ENCODE measurements around the gene LINGO3.
"Not testable (repeated sequence)": the region's sequence is repeated elsewhere in the genome, so short reads cannot be mapped to it uniquely, and the experiment has no call there.

LINGO3 gene

DNA sequence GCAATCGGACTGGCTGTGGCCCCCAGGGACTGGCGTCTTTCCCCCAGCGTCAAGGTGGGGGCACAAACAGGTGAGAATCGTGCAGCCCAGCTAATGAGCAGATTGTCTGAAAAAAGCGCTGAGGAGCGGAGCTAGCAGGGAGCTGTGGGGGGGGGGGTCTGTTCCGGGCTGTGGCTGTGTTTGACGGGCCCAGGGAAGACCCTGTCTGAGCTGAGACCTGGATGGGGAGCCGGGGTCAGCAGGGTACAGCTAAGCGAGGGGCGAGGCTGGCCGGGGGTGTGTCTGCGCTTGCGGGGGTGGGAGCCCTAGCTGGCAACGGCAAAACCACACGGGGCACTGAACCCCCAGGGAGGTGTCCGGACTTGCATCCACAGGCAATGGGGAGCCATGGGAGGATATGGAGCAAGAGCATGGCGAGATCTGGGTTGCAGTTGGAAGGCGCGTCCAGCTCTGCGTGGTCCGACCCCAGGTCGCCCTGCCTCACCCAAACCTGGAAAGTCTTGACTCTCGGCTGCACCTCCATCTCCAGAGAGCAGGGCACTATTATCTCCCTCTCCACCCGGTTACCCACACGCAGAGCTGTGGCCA, 4.6 kb downstream of the LINGO3 start:
- no peak for DNase-seq

DNA sequence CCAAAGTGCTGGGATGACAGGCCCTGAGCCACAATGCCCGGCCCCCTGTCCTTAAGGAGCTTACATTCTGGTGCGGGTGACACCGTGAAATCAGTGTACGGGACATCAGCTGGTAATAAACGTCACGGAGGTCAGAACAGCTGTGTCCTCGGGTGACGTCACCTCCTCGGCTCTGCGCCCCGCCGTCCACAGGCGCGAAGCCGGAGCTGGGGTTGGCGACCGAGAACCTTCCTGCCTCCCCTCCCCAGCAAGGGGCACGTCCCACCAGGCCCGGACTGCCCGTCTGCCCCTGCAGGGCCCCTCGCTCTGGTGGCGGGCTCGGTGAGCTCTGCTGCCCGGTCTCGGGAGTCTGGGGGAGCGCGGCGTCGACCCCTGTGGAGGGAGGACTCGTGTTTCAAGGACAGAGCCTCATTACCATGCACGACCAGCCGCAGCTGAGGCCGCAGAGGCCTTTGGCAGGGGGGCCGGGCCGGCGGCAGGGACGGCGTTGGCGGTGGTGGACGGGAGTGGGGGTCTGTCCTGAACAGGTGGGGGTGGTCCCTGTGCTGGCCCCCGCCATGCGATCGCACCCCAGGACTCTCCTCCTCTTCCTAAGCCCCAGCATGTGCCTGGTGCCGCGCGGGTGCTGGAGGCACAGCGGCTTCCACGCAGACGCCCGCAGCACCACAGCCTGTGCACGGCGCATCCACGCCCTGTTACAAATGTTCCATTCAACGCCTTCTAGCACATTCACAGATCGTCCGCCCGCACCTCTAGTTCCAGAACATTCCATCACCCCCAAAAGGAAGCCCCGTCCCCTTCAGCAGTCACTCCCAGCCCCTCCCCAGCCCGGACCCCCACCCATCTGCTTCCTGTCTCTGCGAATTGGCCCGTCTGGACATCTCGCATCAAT, 5.4 kb downstream of the LINGO3 start:
- no peak for DNase-seq

DNA sequence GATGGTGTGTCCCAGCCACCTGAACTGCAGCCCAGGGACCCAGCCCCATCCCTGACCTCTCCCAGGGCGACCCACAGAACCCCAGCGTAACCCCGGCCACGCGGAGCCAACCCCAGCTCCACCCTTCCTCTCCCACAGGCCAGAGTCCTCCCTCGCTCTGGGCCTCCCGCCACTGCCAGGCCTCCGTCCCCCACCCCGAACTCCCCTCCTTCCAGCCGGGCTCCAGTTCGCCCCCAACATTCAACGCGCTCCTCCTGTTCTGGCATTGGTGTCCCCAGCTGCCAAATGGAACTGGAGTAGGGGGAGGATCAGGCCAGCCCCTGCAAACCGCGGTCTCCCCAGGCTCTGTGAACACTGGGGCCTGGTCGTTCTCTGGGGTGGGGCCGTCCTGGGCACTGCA, 7.4 kb downstream of the LINGO3 start:
- DNase-seq: no peak

DNA sequence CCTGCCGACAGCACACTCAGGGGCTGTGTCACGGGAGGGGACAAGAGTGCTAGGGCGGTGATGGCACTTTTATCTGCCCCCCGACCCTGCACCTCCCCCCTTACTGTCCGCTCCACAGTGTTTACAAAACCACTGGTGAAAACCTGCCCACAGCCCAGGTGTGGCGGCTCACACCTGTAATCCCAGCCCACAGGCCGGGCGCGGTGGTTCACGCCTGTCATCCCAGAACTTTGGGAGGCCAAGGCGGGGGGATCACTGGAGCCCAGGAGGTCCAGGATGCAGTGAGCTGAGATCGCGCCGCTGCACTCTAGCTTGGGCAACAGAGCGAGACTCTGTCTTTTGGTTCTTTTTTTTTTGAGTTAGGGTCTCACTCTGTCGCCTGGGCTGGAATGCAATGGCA, 11.8 kb downstream of the LINGO3 start:
- DNase-seq: no peak

DNA sequence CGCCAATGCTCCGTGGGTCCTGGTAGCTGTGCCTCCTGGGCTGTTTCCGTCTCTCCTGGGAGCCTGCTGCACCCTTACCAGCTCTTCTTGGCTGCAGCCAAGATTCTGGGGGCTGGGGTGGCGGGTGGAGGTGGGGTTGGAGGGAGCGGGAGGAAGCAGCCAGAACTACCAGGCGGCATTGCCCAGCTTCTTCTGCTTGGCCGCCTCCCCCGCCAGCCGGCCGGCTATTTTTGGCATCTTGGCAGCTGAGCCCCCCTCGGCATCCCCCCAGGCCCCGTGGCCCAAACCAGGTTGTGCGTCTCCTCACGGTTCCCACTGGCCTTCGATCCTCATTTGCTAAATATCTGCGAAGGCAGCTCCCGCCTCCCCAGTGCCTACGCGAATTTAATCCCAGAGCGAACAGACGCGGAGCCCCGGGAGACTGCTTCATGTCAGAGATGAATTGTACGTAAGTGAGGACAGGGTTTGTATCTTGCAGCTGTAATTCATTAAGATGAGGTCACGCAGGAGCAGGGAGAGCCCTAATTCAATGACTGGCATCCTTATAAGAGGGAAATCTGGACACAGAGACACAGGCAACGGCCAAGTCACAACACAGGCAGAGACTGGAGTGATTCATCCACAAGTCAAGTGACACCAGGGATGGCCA, 13.1 kb downstream of the LINGO3 start:
- no peak for DNase-seq

DNA sequence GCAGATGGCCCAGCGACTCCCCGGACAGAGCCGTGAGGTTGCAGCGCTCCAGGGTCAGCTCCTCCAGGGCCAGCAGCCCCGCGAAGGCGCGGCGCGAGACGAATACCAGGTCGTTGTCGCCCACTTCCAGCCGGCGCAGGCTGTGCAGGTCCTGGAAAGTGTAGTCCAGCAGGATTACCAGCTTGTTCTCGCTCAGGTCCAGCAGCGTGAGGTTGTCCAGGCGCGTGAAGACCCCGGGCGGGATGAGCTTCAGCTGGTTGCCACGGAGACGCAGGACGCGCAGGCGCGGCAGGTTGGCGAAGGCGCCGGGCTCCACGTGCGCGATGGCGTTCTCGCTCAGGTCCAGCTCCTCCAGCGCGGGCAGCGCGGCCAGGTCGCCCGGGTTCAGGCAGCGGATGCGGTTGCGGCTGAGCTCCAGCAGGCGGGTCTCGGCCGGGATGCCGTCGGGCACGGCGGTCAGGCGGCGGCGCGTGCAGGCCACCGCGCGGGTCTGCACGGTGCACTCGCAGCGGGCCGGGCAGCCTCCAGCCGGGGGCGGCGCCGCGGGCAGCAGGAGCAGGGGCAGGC, 16.7 kb downstream of the LINGO3 start:
- DNase-seq: peak; percentile 71

DNA sequence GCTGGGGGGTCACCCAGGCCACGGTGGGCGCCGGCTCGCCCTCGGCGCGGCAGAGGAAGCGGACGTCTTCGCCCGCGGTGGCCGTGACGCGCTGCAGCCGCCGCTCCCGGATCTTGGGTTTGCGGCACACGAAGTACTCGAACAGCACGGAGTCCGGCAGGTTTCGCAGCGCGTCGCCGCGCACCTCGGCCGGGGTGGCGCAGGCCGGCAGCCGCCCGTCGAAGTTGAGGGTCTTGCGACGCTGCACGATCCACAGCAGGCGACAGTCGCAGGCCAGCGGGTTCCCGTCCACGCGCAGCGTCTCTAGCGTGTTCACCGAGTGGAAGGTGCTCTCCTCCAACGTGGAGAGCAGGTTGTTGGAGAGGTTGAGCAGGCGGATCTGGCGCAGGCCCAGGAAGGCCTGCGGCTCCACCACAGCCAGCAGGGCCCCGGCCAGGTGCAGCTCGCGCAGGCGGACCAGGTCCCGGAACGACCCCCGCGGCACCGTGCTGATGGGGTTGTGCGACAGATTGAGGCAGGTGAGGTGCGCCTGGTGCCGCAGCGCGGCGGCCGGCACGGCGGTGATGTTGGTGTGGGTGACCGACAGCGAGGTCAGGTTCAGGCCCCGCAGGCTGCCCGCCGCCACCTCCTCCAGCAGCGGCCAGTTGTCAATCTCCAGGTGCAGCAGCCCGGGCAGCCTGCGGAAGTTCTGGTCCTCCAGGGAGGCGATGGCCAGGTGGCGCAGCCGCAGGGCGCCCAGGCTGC, 17.3 kb downstream of the LINGO3 start:
- DNase-seq: peak; percentile 73

DNA sequence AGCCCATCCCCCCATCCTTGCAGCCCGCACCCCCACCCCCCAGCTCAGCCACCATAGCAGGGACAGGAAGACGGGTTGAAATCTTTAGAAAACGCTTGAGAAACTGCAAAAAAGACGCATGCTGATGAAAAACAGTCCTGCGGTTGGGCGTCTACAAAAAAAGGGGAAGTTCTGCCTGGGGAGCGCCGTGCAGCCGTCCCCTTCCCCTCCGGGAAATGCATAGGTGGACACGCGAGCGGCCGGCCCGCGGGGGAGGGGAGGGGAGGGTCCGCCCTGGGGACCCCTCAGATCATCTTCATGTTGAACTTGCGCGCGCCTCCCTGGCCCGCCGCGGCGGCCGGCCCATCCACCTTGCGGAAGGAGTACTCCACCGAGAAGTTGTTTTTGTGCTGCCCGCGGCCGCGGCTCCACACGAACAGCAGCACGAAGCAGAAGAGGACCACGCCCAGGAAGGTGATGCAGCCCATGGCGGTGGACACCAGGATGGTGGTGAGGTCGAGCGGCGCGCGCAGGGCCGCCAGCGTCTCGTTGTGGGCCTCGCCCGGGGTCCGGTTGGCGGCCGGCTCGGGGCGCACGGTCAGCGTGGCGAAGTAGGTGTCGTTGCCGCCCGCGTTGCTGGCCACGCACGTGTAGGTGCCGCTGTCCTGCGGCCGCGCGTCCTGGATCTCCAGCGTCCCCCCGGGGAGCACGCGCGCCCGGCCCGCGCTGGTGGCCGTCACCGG, 18.1 kb downstream of the LINGO3 start:
- DNase-seq: no peak

DNA sequence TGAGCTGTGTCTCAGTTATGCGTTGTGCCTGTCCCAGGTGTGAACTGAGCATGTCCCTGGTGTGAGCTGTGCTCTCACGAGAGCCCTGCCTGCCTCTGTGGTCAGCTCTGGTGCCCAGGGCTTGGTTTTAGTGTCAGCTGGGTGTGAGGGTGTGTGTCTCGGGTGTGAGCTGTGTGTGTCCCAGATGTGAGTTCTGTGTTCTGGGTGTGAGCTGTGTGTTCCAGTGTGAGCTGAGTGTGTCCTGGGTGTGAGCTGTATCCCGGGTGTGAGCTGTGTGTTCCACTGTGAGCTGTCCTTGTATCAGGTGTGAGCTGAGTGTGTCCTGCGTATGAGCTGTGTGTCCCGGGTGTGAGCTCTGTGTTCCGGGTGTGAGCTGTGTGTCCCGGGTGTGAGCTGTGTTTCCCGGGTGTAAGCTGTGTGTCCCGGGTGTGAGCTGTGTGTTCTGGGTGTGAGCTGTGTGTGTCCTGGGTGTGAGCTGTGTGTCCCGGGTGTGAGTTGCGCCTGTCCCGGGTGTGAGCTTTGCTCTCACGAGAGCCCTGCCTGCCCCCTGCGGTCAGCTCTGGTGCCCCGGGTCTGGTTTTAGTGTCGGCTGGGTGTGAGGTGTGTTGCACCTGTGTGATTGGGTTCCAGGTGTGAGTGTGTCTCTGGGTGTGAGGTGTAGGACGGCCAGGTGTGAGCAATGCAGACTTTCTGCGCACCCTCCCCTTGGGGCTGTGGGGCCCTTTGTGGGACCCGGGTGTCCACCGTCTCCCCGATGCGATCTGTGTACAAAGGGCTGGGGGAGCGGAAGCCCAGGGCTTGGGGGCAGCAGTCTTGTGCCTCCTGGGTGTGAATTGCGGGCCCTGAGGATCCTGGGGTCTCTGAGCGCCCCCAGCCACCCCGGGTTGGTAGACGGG, 18.9 kb downstream of the LINGO3 start:
- no peak for DNase-seq

DNA sequence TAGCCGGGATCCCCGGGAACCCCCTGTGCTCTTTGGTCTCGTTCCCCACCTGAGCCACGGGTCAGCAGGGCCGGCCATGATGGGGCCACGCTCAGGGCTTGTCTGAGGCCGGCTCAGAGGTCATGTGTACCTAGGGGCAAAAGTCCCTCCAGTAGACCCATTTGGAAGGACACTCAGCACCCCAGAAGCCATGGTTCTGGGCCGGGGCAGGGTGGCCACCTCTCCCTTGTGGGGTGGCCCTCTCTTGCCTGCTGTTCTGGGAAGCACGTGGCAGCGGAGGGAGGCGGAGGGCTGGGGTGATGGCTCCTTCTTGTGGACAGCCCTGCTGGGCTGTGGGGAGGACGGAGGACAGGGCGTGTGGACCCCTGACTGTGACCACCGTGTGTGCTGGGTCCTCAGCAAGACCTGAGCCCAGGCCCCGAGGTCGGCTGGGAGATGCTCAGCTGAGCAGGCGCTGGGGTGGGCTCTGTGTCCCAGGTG, 19.6 kb downstream of the LINGO3 start:
- DNase-seq: no peak

DNA sequence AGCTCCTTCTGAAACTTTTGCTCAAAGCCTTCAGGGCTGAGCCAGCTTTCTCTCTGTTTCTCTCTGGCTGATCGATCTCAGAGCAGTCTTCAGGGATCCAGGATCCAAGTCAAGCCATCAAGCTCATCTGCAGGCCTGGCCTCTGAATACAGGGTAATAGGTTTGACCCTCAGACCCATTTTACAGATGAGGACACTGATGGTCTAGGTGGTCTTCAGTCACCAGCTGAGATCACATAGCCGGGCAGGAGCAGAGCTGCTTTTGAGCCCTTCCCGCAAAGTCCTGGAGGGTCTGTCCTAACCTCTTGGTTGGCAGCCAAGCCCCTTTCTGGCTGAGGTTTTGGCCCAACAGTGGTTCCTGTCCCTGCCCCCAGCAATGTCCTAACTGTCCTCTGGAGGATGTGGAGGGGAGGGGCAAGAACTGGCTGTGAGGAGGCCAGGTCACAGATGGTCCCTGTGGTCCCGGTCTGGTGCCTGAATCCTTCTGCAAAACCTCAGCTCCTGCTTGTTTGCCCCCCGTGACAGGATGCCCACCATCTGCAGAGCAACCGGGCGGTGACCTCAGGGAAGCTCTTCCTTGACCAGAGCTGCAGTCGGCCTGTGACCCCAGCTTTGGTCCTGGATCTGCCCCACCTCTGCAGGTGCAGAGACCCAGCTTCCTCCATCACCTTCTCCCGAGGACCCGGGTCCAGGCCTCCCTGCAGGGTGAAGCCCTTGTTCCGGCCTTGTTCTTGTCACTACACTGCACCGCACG, 20.2 kb downstream of the LINGO3 start:
- DNase-seq: no peak

DNA sequence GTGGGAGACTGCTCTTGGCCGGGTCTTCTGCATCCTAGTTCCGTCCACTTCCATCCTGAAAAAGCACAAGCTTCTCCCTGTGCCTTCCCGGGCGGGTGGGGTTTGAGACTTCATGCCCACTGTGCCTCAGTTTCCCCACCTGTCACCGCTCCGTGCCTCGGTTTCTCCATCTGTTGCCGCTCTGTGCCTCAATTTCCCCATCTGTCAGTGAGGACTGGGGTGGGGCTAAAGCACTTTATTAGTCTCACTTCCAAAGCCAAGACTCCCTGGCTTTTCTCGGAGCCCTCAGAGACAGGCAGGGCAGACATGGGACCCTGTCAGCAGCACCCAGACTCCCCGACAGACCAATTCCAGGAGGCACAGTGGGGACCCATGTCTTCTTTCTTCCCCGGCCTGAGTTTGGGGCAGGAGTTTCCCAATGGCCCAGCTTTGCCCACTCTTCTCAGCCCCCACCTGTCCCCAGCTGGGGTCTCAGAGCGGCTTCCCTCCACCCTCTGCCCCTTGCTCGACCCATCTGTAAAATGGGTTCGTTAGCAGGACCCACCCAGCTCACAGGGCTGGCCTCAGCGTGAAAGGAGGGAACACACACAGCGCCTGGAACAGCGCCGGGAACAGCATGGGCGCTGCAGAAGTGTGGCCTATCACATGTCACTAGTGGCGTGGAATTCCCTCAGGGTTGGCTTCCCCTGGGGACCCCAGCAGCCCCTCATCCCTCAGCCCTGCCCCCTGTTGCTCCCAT, 21.4 kb downstream of the LINGO3 start:
- no peak for DNase-seq

DNA sequence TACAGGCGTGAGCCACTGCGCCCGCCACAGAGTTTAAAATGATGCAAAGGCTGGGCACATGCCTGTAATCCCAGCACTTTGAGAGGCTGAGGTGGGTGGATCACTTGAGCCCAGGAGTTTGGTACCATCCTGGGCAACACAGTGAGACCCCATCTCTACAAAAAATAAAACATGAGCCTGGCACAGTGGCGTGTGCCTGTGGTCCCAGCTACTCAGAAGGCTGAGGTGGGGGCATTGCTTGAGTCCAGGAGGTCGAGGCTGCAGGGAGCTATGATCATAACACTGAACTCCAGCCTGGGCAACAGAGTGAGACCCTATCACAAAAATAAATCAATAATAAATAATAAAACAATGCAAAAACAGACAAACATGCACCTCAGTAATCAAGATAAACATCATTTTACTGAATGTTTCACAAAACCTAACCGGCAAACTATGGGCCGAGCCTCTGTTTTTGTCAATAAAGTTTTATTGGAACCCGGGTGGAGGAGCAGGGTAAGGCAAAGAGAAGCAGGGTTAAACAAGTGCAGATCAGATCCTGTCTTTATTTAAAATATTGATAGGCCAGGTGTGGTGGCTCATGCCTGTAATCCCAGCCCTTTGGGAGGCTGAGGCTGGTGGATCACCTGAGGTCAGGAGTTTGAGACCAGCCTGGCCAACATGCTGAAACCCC, 24.0 kb downstream of the LINGO3 start:
- no peak for DNase-seq

DNA sequence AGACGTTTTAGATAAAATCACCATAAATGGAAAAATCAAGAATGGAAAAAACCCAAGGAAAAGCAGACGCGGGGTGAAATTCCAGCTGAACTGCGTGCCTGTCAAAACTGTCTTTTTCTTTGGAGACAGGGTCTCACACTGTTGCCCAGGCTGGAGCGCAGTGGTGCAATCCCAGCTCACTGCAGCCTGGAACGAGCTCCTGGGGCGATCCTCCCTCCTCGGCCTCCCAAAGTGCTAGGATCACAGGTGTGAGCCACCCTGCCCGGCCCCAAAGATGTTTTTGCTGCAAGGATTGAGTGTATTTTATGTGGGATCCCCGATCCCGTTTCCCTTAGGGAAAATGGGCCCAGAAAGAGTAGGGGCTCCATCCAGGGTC, 25.1 kb downstream of the LINGO3 start:
- DNase-seq: no peak

DNA sequence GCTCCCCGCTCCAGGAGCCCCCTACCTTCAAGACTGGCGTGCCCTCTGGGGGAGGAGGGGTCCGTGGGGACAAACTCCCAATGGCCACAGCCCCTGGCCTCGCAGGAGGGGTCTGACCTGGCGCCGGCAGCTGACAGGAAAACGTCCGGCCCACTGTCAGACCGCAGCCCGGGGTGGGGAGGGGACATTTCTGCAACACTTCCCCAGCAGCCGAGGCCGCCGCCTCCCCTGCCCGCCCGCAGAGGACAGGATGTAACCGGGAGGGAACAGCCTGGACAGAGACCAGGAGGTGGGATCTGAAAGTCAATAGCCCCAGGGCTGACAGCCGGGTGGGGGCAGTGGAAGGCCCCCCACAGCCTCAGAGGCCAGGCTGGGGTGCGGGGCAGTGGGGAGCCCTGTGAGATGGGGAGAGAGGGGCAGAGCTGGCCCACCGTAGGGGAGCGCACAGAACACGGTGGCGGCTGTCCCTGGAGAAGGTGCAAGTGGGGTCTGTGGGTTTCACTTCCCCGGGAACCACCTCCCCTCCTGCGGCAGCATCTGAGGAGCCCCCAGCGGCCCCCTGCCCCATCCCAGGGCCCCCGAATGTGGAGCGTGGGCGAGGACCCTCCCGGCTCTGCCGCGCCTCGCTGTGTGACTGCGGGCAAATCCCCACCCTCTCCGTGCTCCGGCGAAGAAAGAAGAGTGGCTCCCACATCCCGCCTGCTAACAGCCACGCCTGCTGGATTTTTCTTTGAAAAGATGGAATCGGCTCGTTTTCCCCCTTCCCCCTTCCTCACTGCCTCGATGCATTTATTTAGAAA, 25.7 kb downstream of the LINGO3 start, which contains the start of gene PEAK3:
PEAK3 (minus strand) TSS at position 114 of the 800 bp plus-strand sequence. CDS start 1,244 bp downstream, outside the sequence.
- no peak for DNase-seq

DNA sequence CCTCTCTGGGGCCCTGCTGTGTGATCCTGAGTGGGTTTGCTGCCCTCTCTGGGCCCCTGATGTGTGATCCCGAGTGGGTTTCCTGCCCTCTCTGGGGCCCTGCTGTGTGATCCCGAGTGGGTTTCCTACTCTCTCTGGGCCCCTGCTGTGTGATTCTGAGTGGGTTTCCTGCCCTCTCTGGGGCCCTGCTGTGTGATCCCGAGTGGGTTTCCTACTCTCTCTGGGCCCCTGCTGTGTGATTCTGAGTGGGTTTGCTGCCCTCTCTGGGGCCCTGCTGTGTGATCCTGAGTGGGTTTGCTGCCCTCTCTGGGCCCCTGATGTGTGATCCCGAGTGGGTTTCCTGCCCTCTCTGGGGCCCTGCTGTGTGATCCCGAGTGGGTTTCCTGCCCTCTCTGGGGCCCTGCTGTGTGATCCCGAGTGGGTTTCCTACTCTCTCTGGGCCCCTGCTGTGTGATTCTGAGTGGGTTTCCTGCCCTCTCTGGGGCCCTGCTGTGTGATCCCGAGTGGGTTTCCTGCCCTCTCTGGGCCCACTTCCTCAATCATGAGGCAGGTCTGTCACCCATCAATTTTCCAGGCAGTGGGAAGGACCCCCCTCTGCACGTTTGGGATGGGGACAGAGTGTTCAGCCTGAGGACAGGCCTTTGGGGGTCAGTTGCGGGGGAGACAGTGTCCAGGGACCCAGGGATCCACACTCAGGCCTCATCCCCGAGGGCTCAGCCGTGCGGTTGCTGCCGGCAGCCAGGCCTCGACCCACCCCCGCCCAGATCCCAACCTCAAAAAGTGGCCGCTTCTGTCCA, 26.5 kb downstream of the LINGO3 start:
- not testable (repeated sequence) for DNase-seq

DNA sequence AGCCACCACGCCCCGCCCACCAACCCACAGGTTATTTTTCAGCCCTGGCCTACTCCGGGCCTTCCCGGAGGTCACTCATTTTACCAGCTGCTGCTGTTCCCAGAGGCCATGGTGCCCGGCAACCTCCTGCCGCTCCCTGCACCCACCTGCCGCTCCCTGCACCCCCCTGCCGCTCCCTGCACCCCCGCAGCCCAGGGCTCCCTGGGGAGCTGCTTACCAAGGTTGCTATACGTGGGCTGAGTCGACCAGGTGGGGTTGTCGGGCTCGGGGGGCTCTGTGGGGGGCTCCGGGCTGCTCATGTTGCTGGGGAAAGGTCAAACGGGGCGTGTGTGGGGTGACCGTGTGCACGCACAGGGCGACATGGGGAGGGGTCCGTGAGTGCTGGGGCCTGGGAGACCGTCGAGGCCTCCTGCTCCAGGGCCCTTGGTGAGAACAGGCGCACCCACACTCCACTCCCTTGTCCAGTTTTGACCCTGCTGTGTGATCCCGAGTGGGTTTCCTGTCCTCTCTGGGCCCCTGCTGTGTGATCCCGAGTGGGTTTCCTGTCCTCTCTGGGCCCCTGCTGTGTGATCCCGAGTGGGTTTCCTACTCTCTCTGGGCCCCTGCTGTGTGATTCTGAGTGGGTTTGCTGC, 27.2 kb downstream of the LINGO3 start:
- DNase-seq: no peak

Data from COR-L47 (cell line).